Endothelial cell of umbilical vein (primary cell): ENCODE results near the gene KCNQ5. TPM values are rescaled to one million over a fixed set of nuclear protein-coding genes. Genes with fewer than 3 reads are reported as not detected.

Experiments used
- BruUV-seq: library from RNA; stranded (reverse); fragments of 400-500 nt; replicated peaks from 2 replicates; lab custom pipeline; 2021; lab: Mats Ljungman, UMichigan
- CTCF ChIA-PET: fragments of 300-600, 350-600 bp; sonication (Branson Sonifier 250); formaldehyde crosslinking; loops from one replicate; lab custom pipeline; 2021; ENCODE audit warnings: antibody characterized with exemption, inconsistent platforms; lab: Charles Lee
- POLR2A ChIA-PET: fragments of 300-600, 350-600 bp; sonication (Branson Sonifier 250); formaldehyde crosslinking; loops from one replicate; lab custom pipeline; 2021; ENCODE audit warnings: antibody characterized with exemption, inconsistent platforms; lab: Charles Lee
- DNase-seq: peaks from one replicate; pipeline ENCODE4 v3.0.0-alpha.2; 2011; ENCODE audit warnings: low read depth, low spot score
- FAIRE-seq: peaks from 2 replicates; lab custom pipeline; 2011; peaks lifted over from hg19 to GRCh38; lab: Jason Lieb, UNC
- H2AFZ ChIP-seq: 2 replicates; pipeline ENCODE4 v1.6.0; 2012; ENCODE audit warnings: low read depth, low read length, control low read depth, inconsistent platforms
- H3K27ac ChIP-seq: 2 replicates; pipeline ENCODE4 v1.5.1; 2011; ENCODE audit warnings: low read depth, mild to moderate bottlenecking, control low read depth, low read length, moderate library complexity; ENCODE audit not compliant: insufficient read depth
- H3K27me3 ChIP-seq, 2 experiments: 2 replicates each; pipeline versions ENCODE4 v1.6.0 to v1.6.1; 2011; ENCODE audit warnings: low read length in 2 of 2, mixed read lengths in 1 of 2; ENCODE audit not compliant: control insufficient read depth in 2 of 2, insufficient read depth in 2 of 2
- H3K36me3 ChIP-seq, 2 experiments: 2 replicates in 1 of 2; 3 replicates in 1 of 2; pipeline ENCODE4 v1.5.1; 2011; ENCODE audit warnings: low read length in 2 of 2, mild to moderate bottlenecking in 1 of 2, moderate library complexity in 1 of 2; ENCODE audit not compliant: control insufficient read depth in 2 of 2, insufficient read depth in 2 of 2; ENCODE audit errors: extremely low read depth in 1 of 2
- H3K4me1 ChIP-seq: 3 replicates; pipeline ENCODE4 v1.5.1; 2011; ENCODE audit warnings: mild to moderate bottlenecking, low read length; ENCODE audit not compliant: control insufficient read depth, insufficient read depth; ENCODE audit errors: extremely low read depth
- H3K4me2 ChIP-seq: 2 replicates; pipeline ENCODE4 v1.6.1; 2011; ENCODE audit warnings: low read length, control low read depth, mixed read lengths; ENCODE audit not compliant: insufficient read depth
- H3K4me3 ChIP-seq, 3 experiments: fragments of 200-600 bp in 1 of 3; sonication (generic), shearing (Covaris generic) in 1 of 3; replicated peaks in 1 of 3; 2 replicates each; pipeline ENCODE4 v1.5.1; 2011 to 2016; ENCODE audit warnings: control low read depth in 3 of 3, low read length in 3 of 3, mild to moderate bottlenecking in 2 of 3, inconsistent platforms in 1 of 3, low read depth in 1 of 3, moderate library complexity in 1 of 3; ENCODE audit not compliant: insufficient read depth in 1 of 3
- H3K79me2 ChIP-seq: 2 replicates; pipeline ENCODE4 v1.6.0; 2012; ENCODE audit warnings: low read length, inconsistent platforms; ENCODE audit not compliant: control insufficient read depth, insufficient read depth
- H3K9ac ChIP-seq: replicated peaks from 2 replicates; pipeline ENCODE3; 2011; ENCODE audit warnings: low read length, control low read depth; ENCODE audit not compliant: insufficient read depth; ENCODE audit errors: extremely low read depth
- H3K9me1 ChIP-seq: replicated peaks from 3 replicates; pipeline ENCODE4 v1.6.0; 2011; ENCODE audit warnings: mild to moderate bottlenecking, low read length; ENCODE audit not compliant: control insufficient read depth, insufficient read depth; ENCODE audit errors: extremely low read depth
- H3K9me3 ChIP-seq: replicated peaks from 2 replicates; pipeline ENCODE4 v1.5.1; 2012; ENCODE audit warnings: low read length, inconsistent platforms; ENCODE audit not compliant: control insufficient read depth, insufficient read depth
- H4K20me1 ChIP-seq: replicated peaks from 2 replicates; pipeline ENCODE3; 2011; ENCODE audit warnings: mild to moderate bottlenecking, low read length; ENCODE audit not compliant: control insufficient read depth, insufficient read depth; ENCODE audit errors: extremely low read depth
- EZH2 ChIP-seq: IDR thresholded peaks from 2 replicates; pipeline ENCODE4 v1.6.1; 2012; ENCODE audit warnings: borderline replicate concordance, low read depth, mild to moderate bottlenecking, moderate library complexity, low read length, inconsistent platforms; ENCODE audit not compliant: severe bottlenecking
- FOS ChIP-seq: IDR thresholded peaks from 2 replicates; pipeline ENCODE4 v1.6.1; 2011; ENCODE audit warnings: mild to moderate bottlenecking, low read length, moderate library complexity, borderline replicate concordance; ENCODE audit not compliant: insufficient read depth
- GATA2 ChIP-seq: IDR thresholded peaks from 2 replicates; pipeline ENCODE4 v1.7.0; 2011; ENCODE audit warnings: low read depth, mild to moderate bottlenecking, moderate library complexity, mixed read lengths, low read length; ENCODE audit not compliant: insufficient read length, insufficient read depth
- JUN ChIP-seq: IDR thresholded peaks from 2 replicates; pipeline ENCODE4 v1.6.1; 2011; ENCODE audit warnings: borderline replicate concordance, low read depth; ENCODE audit not compliant: insufficient read length, insufficient read depth
- MYC ChIP-seq: IDR thresholded peaks from one replicate; pipeline ENCODE4 v1.6.1; 2011; ENCODE audit warnings: mild to moderate bottlenecking, low read depth, low read length
- POLR2A ChIP-seq: IDR thresholded peaks from 2 replicates; pipeline ENCODE4 v1.6.1; 2012; ENCODE audit warnings: low read depth, mild to moderate bottlenecking, control low read depth, low read length
- POLR2AphosphoS5 ChIP-seq: IDR thresholded peaks from 2 replicates; pipeline ENCODE4 v1.6.1; 2012; ENCODE audit warnings: low read depth, mild to moderate bottlenecking, control low read depth, low read length, moderate library complexity; ENCODE audit not compliant: insufficient read depth
- dilution Hi-C: fragments of 300-500 bp; cut with MboI; formaldehyde crosslinking; loops from one replicate; pipeline ENCODE4 v1.15.0; 2019; ENCODE audit warnings: low sequenced_read_pairs; ENCODE audit not compliant: extremely low pct_ligation_motif_present
- intact Hi-C: fragments of 100-400 bp; cut with micrococcal nuclease; formaldehyde crosslinking; loops from one replicate; pipeline ENCODE4 v1.10.0; 2022
- polyA plus RNA-seq, 4 experiments: library from polyadenylated mRNA; depleted of rRNA in 3 of 4; stranded (reverse) in 3 of 4; unstranded in 1 of 4; fragments of >200 nt; gene quantifications; 2 replicates each; pipeline versions ENCODE4 v1.2.1 to v1.2.3, GENCODE V29; 2011 to 2012; ENCODE audit warnings: missing spikeins in 1 of 4
- total RNA-seq: library from RNA; stranded (reverse); gene quantifications from 2 replicates; pipeline ENCODE4 v1.2.3, GENCODE V29; 2021
- TF ChIP-seq, protein P1 (sequence below): IDR thresholded peaks from 2 replicates; pipeline ENCODE4 v1.6.1; 2011; ENCODE audit not compliant: insufficient read depth, insufficient read length
- TF ChIP-seq, protein P2 (sequence below), 2 donors: IDR thresholded peaks; 1 replicate in 1 of 2; 2 replicates in 1 of 2; pipeline ENCODE4 v1.5.1; 2011; ENCODE audit warnings: low read length in 2 of 2, mild to moderate bottlenecking in 2 of 2, moderate library complexity in 2 of 2, control low read depth in 1 of 2, inconsistent platforms in 1 of 2, low read depth in 1 of 2; ENCODE audit not compliant: insufficient read depth in 1 of 2; ENCODE audit errors: extremely low read depth in 1 of 2

The KCNQ5 gene
- total and polyA plus RNA-seq, 2 donors (not counting 3 experiments of a cell fraction or from before 2014, with no cell fraction given), result 0.22 TPM; not detected in 1

DNA sequence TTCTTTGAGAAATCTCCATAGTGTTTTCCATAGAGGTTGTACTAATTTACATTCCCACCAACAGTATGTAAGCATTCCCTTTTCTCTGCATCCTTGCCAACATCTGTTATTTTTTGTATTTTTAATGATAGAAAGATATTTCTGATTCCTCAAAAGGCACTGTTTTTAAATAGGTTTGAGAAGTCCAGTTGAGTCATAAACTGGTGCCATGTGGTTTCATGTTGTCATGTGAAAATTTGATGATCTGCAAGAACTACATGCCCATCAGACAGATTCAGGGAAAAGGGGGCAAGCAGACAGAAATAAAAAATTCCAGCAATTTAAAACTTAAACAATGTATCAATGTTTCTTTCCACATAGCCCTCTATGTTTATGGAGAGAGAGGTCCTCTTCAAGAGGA, 227.5 kb downstream of the KCNQ5 start:
- Histone ChIP-seq H3K4me2 (no peak overlapping the region), H3K9ac (no peak overlapping the region), H3K27ac (no peak overlapping the region), H3K27me3 (no peaks in the 10 kb centered on the region), H3K9me1 (no peaks in the 10 kb centered on the region), H3K9me3 (no peaks in the 10 kb centered on the region), H3K4me3 (no peak overlapping the region), H3K79me2 (no peaks in the 10 kb centered on the region), H3K36me3 (no peaks in the 10 kb centered on the region), H4K20me1 (no peaks in the 10 kb centered on the region), H3K4me1 (no peaks in the 10 kb centered on the region), H2AFZ (no peak overlapping the region)
- ChIA-PET POLR2A (no interaction called here), CTCF (no interaction called here)
- no peak for FAIRE-seq
- BruUV-seq, result no TSS peak
- intact Hi-C loops, result no loop called here
- dilution Hi-C loops, result no loop called here
- no peak for DNase-seq
- no peak for TF ChIP-seq GATA2
- TF ChIP-seq MYC, result no peak
- TF ChIP-seq JUN, result no peak
- no peak for TF ChIP-seq EZH2
- no peak for TF ChIP-seq POLR2AphosphoS5
- TF ChIP-seq POLR2A, result no peak
- TF ChIP-seq, protein P1, sequence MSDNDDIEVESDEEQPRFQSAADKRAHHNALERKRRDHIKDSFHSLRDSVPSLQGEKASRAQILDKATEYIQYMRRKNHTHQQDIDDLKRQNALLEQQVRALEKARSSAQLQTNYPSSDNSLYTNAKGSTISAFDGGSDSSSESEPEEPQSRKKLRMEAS, result no peak
- TF ChIP-seq, protein P2, sequence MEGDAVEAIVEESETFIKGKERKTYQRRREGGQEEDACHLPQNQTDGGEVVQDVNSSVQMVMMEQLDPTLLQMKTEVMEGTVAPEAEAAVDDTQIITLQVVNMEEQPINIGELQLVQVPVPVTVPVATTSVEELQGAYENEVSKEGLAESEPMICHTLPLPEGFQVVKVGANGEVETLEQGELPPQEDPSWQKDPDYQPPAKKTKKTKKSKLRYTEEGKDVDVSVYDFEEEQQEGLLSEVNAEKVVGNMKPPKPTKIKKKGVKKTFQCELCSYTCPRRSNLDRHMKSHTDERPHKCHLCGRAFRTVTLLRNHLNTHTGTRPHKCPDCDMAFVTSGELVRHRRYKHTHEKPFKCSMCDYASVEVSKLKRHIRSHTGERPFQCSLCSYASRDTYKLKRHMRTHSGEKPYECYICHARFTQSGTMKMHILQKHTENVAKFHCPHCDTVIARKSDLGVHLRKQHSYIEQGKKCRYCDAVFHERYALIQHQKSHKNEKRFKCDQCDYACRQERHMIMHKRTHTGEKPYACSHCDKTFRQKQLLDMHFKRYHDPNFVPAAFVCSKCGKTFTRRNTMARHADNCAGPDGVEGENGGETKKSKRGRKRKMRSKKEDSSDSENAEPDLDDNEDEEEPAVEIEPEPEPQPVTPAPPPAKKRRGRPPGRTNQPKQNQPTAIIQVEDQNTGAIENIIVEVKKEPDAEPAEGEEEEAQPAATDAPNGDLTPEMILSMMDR (IDR thresholded peaks at IDR 0.05; ENCODE audit: extremely low read depth in 1 of 2, insufficient read depth in 1 of 2, low read depth in 1 of 2, low read length in 2 of 2), result no peak
- no peak for TF ChIP-seq FOS
